H7 (cell line): ENCODE data around the gene CCDC187. TPM values are rescaled to one million over a fixed set of nuclear protein-coding genes. Genes with fewer than 3 reads are reported as not detected.
"Not testable (repeated sequence)": the region's sequence is repeated elsewhere in the genome, so short reads cannot be mapped to it uniquely, and the experiment has no call there.

Experiments used
- DNase-seq: peaks from one replicate; pipeline ENCODE4 v3.0.0; 2012
- H3K27me3 ChIP-seq: 2 replicates; pipeline ENCODE4 v1.6.0; 2011; ENCODE audit warnings: mild to moderate bottlenecking, low read length; ENCODE audit not compliant: control insufficient read depth, insufficient read depth
- H3K36me3 ChIP-seq: replicated peaks from 2 replicates; pipeline ENCODE4 v1.5.1; 2011; ENCODE audit warnings: low read length; ENCODE audit not compliant: control insufficient read depth, insufficient read depth
- H3K4me3 ChIP-seq: 2 replicates; pipeline ENCODE4 v1.5.1; 2011; ENCODE audit warnings: low read depth, mild to moderate bottlenecking, control low read depth, low read length, moderate library complexity; ENCODE audit not compliant: insufficient read depth
- total RNA-seq: library from RNA; depleted of rRNA; stranded (reverse); fragments of >200 nt; shearing (Covaris generic); gene quantifications from 2 replicates; pipeline ENCODE4 v1.2.3, GENCODE V29; 2014

CCDC187 gene
- total RNA-seq, 1 experiment from 2014 or later: not detected

DNA sequence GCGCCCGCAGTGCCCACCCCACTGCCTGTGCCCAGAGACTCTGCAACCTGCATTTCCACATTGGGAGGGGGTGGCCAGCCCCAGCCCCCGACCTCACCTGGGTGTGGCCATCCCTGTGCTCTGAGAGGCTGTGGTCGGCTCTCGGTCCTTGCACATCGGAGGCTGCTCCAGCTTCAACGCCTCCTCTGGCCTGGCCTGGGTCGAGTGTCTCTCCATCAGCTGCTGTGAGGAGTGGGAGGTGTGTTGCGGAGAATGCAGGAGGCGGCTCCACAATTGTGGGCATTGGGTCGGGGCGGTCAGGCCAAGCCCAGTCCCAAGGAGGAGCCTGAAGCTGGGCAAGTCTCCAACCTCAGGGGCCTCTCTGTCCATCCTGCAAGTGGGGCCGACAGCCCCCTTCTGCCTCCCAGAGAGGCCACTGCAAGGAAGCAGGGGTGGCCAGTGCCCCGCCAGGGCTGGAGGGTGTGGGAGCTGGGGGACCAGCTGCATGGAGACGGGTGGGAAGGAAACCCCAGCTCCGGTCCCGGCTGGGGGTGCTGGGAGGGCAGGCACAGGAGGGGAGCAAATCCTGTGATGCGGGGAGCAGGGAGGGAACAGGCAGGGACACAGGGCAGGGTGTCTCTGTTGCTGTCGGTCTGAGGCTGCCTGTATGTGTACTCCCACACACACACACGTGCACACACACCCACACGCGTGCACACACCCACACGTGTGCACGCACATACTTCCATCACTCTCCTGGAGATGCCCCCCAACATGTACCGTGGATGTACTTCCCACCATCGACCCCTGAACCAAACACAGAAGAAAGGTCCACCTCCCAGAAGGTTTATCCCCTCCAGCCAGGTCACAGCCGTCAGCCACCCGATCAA is 28.9 kb downstream of the CCDC187 start:
- no peaks in the 10 kb centered on the region for H3K36me3 ChIP-seq
- DNase-seq: no peak
- no peaks in the 10 kb centered on the region for H3K27me3 ChIP-seq
- H3K4me3 ChIP-seq: no peak overlapping the region

DNA sequence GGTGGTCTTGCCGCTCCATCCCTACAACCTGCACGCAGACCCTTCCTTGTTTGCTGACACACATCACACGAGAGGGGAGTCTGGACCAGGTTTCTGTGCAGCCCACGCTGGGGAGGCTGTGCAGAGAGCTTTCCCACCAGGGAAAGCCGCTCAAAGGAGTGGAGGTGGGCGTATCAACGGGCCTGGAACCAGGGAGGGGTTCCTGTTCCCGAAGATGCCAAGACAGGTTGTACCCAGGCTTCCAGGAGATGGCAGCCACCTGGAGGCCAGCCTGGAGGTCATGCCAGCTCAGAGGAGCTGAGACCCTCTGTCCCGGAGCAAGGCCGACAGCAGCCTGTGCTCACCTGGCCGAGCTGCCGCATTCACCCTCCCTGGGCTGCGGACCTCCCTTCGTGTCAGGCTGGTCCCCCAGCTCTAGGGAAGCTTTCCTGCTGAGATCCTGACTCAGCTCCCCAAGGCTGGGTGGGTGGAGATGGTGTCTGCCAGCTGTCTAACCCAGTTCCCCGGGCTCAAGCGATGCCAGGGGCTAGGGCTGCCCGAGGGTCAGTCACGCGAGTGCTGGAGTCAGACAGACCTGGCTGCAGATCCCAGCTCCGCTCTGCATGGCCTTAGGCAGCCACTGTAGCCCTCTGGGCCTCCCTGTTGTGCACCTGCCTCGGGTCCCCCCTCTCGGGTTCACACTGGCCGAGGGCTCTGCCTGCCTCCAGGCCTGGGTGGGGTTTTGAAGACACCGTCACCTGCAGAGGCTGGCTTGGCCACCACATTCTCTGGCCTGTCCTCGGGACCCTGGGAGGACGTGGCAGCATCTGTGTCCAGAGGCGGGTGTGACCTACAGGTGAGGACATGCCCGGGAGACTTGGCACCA is 29.7 kb downstream of the CCDC187 start:
- no peaks in the 10 kb centered on the region for H3K27me3 ChIP-seq
- no peaks in the 10 kb centered on the region for H3K36me3 ChIP-seq
- DNase-seq: no peak
- H3K4me3 ChIP-seq: no peak overlapping the region

DNA sequence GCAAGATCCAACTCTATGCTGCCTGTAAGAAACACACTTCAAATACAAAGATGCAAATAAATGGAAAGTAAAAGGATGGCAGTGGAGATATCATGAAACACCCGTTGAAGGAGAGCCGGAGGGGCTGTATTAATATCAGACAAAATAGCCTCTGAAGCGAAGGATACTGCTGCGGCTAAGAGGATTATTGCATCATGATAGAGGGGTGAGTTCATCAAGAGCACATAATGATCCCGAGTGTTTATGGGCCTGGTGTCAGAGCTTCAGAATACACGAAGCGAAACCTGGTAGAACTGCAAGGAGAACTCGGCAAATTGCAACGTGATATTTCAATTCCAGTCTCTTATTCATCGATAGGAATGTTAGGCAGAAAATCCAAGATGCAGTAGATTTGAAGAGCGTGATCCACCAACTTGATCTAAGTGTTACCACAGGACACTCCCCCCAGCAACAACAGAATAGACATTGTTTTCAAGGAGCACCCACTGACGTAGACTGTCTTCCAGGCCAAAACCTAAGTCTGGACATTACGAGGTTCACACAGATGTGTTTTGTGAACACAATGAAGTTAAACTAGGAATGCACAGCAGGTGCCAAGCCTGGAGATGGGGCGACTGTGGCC is 30.5 kb downstream of the CCDC187 start:
- Histone ChIP-seq H3K4me3 (no peak overlapping the region), H3K27me3 (no peaks in the 10 kb centered on the region)

DNA sequence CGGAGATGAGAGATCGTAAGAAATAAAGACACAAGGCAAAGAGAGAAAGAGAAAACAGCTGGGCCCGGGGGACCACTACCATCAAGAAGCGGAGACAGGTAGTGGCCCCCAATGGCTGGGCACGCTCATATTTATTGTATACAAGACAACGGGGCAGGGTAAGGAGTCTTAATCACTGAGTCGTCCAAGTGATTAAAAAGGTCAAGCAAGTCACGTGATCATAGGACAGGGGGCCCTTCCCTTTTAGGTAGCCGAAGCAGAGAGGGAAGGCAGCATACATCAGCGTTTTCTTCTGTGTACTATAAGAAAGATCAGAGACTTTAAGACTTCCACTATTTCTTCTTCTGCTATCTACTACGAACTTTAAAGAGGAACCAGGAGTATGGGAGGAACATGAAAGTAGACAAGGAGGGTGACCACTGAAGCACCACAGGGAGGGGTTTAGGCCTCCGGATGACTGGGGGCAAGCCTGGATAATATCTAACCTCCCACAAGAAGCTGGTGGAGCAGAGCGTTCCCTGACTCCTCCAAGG is 33.7 kb downstream of the CCDC187 start:
- Histone ChIP-seq H3K27me3 (no peaks in the 10 kb centered on the region), H3K4me3 (no peak overlapping the region), H3K36me3 (no peaks in the 10 kb centered on the region)
- no peak for DNase-seq

More for the DNA sequence above, 30.5 kb downstream of the CCDC187 start:
- DNase-seq: no peak
- H3K36me3 ChIP-seq: no peaks in the 10 kb centered on the region

DNA sequence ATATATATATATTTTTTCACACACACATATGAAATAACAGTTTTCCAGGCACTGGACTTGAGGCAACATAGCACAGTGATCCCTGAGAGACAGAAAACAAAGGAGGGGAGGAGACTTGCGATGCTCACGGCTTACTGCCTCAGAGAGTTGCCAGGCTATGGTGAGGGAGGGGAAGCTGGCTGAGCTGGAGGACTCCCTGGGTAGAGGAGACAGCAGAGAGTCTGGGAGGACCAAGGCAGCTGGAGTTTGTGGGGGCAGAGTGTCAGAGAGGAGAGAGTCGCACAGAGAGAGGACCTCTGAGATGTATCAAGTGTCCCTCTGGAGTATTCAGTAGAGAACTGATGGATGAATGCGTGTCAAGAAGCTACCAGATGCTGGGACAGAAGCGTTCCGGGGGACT is 35.2 kb downstream of the CCDC187 start:
- no peak for DNase-seq

DNA sequence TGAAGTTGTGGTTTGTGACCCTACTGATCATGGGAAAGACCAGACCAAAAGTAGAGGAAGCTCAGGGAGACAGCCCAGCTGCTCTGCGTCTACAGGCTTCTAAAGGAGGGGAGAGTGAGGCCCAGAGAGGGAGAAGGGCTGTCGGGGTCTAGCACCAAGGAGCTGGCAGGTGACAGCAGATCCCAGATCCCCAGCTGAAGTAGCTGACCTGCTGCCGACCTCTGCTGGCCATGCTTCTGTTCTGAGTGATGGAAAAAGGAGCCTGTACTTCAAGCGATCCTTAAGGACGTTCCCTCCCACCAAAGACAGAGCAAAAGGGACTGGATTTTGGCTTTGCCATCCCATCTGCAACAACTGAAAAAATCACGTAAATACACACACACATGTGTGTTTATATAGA is 35.6 kb downstream of the CCDC187 start:
- no peak for DNase-seq
- H3K4me3 ChIP-seq: no peak overlapping the region
- H3K27me3 ChIP-seq: no peaks in the 10 kb centered on the region
- H3K36me3 ChIP-seq: no peaks in the 10 kb centered on the region

More for the DNA sequence above, 35.2 kb downstream of the CCDC187 start:
- H3K4me3 ChIP-seq: no peak overlapping the region
- H3K36me3 ChIP-seq: no peaks in the 10 kb centered on the region
- no peaks in the 10 kb centered on the region for H3K27me3 ChIP-seq

DNA sequence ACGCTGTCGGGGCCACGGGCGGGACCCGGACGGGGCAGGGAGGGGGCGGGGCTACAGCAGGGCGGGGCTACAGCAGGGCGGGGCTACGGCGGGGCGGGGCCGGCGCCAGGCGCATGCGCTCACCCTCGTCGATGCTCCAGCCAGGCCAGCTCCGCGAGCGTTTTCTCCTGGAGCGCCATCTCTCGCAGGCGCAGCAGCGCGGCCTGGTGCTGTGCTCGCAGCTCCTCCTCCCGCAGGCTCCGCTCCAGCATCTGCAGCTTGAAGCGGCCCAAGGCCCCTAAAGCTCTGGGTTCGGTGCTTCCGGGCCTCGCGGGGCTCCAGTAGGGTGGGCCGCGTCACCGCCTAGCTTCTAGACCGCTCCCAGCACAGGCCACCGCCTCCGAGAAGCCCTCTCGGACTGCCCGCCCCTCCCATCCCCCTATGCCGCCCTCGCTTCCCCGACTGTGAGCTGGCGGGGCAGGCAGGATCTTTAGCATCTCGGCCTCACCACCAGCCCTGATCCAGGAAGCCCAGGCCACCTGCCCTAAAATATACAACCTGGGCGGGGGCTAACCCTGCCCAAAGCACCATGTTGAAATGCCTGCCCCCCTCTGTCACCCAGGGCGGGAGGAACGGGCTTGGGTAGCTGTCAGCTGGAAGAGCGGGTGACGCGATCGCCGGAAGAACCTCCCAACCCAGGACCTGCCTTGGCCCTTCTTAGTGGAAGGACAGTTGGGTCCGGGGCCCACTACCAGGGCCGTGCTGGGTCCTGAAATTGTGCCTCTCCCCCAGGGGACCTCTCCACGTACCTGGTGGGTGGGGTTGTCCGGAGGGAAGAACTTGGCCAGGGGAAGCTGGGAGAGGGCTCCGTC is 36.4 kb downstream of the CCDC187 start:
- Histone ChIP-seq H3K36me3 (no peaks in the 10 kb centered on the region), H3K4me3 (peak overlapping the region; percentile 70)
- DNase-seq: peak; percentile 100

DNA sequence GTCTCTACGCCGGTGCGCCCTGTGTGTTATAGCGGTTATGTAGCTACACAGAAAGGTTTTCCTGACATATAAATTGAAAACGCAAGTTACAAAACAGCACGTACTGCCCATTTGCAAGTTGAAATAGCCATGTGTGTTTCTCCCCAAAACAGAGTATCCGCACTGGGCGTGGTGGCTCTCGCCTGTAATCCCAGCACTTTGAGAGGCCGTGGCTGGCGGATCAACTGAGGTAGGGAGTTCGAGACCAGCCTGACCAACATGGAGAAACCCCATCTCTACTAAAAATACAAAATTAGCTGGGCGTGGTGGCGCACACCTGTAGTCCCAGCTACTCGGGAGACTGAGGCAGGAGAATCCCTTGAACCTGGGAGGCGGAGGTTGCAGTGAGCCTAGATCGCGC is 37.3 kb downstream of the CCDC187 start:
- H3K36me3 ChIP-seq, DNase-seq, H3K4me3 ChIP-seq, H3K27me3 ChIP-seq: not testable (repeated sequence)

More for the DNA sequence above, 36.4 kb downstream of the CCDC187 start:
- H3K27me3 ChIP-seq: no peaks in the 10 kb centered on the region

DNA sequence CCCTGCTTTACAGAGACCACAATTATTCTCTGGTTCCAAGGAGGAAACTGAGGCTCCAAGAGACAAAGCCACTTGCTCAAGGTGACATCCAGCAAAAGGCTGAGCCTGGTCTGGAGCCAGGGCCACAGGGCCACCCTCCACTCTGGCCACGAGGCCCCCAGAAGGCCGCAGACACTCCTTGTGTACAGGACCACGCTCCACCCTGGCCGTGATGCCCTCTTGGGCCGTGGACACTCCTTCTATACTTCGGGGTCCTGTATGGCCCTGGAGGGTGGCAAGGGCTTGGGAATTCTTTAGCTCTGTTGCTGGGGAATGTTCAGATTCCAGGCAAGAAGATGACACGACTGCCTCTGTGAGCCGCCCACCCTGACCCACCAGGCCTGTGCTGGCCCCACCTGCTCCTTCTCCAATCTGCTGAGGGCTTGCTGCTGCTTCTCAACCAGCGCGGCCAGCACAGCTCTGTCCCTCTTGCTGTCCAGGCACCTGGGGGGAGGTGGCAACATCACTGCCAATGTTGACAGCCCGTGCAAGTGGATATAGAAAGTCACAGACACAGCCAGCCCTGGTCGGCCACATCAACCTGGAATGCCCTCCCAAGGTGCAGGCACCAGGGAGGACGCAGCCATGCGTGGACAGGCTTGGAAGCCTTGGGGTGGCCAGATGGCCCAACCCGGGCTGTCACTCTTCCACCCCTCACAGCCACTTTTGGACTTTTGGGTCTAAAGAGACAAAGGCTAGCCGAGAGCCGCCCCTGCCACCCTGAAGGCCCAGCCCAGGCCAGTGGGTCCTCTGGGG is 38.1 kb downstream of the CCDC187 start:
- no peaks in the 10 kb centered on the region for H3K27me3 ChIP-seq
- DNase-seq: no peak

DNA sequence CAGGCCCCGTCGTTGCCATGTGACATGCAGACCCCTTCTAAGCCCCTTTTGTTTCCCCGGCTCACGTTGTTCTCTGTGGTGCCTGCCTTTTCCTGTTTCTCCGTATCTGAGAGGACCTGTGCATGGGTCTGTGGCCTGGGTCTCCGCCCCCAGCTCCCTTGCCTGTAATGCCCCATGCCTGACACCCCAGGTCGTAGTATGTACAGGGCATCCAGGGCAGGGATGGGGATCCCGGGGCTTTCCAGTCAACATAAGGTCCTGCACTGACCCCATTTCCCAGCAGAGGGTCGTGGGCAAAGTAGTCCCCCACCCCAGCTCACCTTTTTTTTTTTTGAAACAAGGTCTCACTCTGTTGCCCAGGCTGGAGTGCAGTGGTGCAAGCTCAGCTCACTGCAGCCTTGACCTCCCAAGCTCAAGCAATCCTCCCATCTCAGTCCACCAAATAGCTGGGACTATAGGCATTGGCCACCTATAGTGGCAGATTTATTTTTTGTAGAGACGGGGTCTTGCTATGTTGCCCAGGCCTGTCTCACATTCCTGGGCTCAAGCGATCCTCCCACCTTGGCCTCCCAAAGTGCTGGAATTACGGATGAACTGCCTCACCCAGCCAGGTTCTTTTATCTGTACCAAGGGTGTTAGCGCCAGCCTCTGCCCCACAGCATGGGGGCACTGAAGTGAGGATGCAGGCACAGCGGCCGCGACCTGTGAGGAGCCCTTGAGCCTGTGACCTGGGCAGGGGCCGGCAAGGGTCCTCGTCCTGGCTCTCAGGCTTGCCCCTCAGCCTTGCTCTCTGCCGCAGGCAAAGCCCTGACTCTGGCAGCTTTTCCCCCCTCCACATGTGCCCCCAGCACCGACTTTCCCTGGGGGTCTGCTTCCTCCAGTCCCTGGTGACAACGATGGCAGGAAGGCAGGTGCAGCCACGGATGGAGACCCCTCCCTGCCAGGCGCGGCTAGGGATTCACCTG is 39.2 kb downstream of the CCDC187 start:
- no peaks in the 10 kb centered on the region for H3K36me3 ChIP-seq
- no peak for DNase-seq
- no peaks in the 10 kb centered on the region for H3K27me3 ChIP-seq
- no peak overlapping the region for H3K4me3 ChIP-seq

More for the DNA sequence above, 38.1 kb downstream of the CCDC187 start:
- no peak overlapping the region for H3K4me3 ChIP-seq
- no peaks in the 10 kb centered on the region for H3K36me3 ChIP-seq

DNA sequence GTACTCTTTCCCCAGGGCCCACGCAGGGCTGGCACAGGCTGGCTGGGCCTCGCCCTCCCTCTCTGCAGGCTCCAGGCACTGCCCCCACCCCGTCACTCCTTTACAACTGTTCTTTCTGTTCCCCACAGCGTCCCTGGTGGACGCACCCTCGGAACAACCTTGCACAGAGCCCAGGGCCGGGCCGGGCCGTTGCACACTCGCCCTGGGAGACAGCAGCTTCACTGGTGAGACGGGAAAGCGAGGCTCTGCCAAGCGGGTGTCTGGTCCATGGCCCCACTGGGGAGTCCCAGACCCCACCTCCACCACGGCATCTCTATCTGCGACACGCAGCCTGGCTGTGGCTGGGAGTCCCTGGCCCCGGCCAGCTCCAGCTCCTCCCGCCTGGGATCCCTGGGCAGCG is 39.9 kb downstream of the CCDC187 start:
- no peak for DNase-seq
- Histone ChIP-seq H3K36me3 (no peaks in the 10 kb centered on the region), H3K27me3 (no peaks in the 10 kb centered on the region), H3K4me3 (no peak overlapping the region)

DNA sequence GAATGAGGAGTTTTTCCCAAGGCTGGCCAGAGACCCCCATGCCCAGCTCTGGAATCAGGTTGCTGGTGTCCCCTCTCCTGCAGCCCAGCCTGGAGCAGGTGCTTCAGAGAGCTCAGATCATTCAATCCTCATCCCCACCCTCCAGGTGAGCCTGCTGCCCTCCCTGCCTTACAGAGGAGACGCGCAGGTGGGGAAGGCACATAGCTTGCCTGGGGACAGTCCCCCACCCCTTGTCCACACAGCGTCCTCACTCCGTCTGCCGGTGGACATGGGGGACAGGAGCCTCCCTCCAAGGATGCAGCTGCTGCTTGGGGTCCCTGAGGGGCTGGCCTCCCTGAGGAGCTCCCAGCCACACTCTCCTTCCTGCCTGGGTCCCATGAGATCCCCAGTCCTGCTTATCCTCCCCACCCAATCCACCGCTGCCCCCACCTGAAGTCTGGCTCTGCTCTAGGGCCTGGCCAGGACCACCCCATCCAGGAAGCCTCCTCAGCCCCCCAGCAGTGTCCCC is 41.2 kb downstream of the CCDC187 start:
- DNase-seq: no peak
- H3K36me3 ChIP-seq: no peaks in the 10 kb centered on the region
- H3K27me3 ChIP-seq: no peaks in the 10 kb centered on the region
- no peak overlapping the region for H3K4me3 ChIP-seq
